GM12878 (cell line): Measurements from ENCODE around the gene ARL5A. TPM values are rescaled to one million over a fixed set of nuclear protein-coding genes. Genes with fewer than 3 reads are reported as not detected.

ENCODE experiments used
- ATAC-seq: fragments of 200-7000 bp; cut with Tn5 transposase; 3 replicates; pipeline ENCODE4 v1.9.1; 2020; ENCODE audit warnings: mild to moderate bottlenecking, moderate library complexity
- BruUV-seq: library from RNA; stranded (reverse); fragments of 400-500 nt; replicated peaks from 2 replicates; lab custom pipeline; 2021; lab: Mats Ljungman, UMichigan
- CTCF ChIA-PET: fragments of 300-600 bp; sonication (Branson Sonifier 250); formaldehyde crosslinking; extraction: SDS; loops from one replicate; lab custom pipeline; 2021; ENCODE audit warnings: inconsistent platforms; lab: Yijun Ruan, JAX
- POLR2A ChIA-PET: fragments of 350-600 bp; formaldehyde crosslinking; extraction: SDS; loops from one replicate; lab custom pipeline; 2021; ENCODE audit warnings: inconsistent platforms; lab: Charles Lee
- RAD21 ChIA-PET: fragments of 300-600 bp; sonication (Branson Sonifier 250); formaldehyde crosslinking; loops from one replicate; lab custom pipeline; 2023; ENCODE audit warnings: antibody characterized with exemption; ENCODE audit not compliant: unreplicated experiment; lab: Charles Lee
- SMC1A ChIA-PET: fragments of 300-600 bp; sonication (Branson Sonifier 250); formaldehyde crosslinking; loops from one replicate; lab custom pipeline; 2023; ENCODE audit not compliant: unreplicated experiment, uncharacterized antibody; lab: Charles Lee
- DNase-seq: peaks from one replicate; pipeline ENCODE4 v3.0.0-alpha.2; 2011; ENCODE audit warnings: low read depth, low spot score
- FAIRE-seq: peaks from 3 replicates; lab custom pipeline; 2011; peaks lifted over from hg19 to GRCh38; lab: Jason Lieb, UNC
- H2AFZ ChIP-seq: 2 replicates; pipeline ENCODE4 v1.6.0; 2011; ENCODE audit warnings: low read depth, low read length, control low read depth; ENCODE audit not compliant: control insufficient read depth
- H3K27ac ChIP-seq: 2 replicates; pipeline ENCODE4 v1.5.1; 2011; ENCODE audit warnings: control low read depth; ENCODE audit not compliant: control insufficient read depth, insufficient read depth
- H3K27me3 ChIP-seq, 2 experiments: replicated peaks in 1 of 2; 2 replicates each; pipeline versions ENCODE4 v1.6.0 to v1.6.1; 2011; ENCODE audit warnings: low read length in 1 of 2; ENCODE audit not compliant: control insufficient read depth in 2 of 2, insufficient read depth in 2 of 2
- H3K36me3 ChIP-seq, 2 experiments: 2 replicates each; pipeline ENCODE4 v1.5.1; 2011; ENCODE audit warnings: low read length in 1 of 2; ENCODE audit not compliant: control insufficient read depth in 2 of 2, insufficient read depth in 2 of 2
- H3K4me1 ChIP-seq: 2 replicates; pipeline ENCODE4 v1.6.1; 2011; ENCODE audit warnings: mild to moderate bottlenecking, low read length, moderate library complexity, mixed read lengths; ENCODE audit not compliant: control insufficient read depth, insufficient read depth
- H3K4me2 ChIP-seq: 2 replicates; pipeline ENCODE4 v1.6.0; 2011; ENCODE audit warnings: control low read depth; ENCODE audit not compliant: control insufficient read depth, insufficient read depth
- H3K4me3 ChIP-seq: fragments of 200-600 bp; sonication (generic); 2 replicates; pipeline ENCODE4 v1.5.1; 2016
- H3K79me2 ChIP-seq: 2 replicates; pipeline ENCODE4 v1.6.0; 2011; ENCODE audit warnings: low read length; ENCODE audit not compliant: control insufficient read depth, insufficient read depth
- H3K9ac ChIP-seq: 2 replicates; pipeline ENCODE4 v1.8.0; 2011; ENCODE audit warnings: low read length, control low read depth, mixed read lengths; ENCODE audit not compliant: control insufficient read depth, insufficient read depth
- H3K9me3 ChIP-seq: replicated peaks from 3 replicates; pipeline ENCODE4 v1.5.1; 2011; ENCODE audit warnings: mild to moderate bottlenecking, low read length; ENCODE audit not compliant: control insufficient read depth, insufficient read depth
- H4K20me1 ChIP-seq: 2 replicates; pipeline ENCODE4 v1.6.0; 2011; ENCODE audit not compliant: control insufficient read depth, insufficient read depth
- BCL11A ChIP-seq: IDR thresholded peaks from 2 replicates; pipeline ENCODE4 v1.6.1; 2011; ENCODE audit warnings: low read depth, low read length
- BHLHE40 ChIP-seq, 2 experiments: fragments of 450-650 bp in 1 of 2; IDR thresholded peaks; 2 replicates each; pipeline ENCODE4 v1.6.1; 2011 to 2017; ENCODE audit warnings: low read depth in 2 of 2, borderline replicate concordance in 1 of 2, improper control_type of control experiment in 1 of 2, low read length in 1 of 2, mild to moderate bottlenecking in 1 of 2
- CBFB ChIP-seq: IDR thresholded peaks from 2 replicates; pipeline ENCODE4 v1.6.1; 2016; ENCODE audit warnings: antibody characterized with exemption, low read depth
- MAX ChIP-seq: IDR thresholded peaks from 2 replicates; pipeline ENCODE4 v1.6.1; 2012; ENCODE audit warnings: low read depth, low read length, improper control_type of control experiment
- MTA2 ChIP-seq: fragments of 450-650 bp; IDR thresholded peaks from 2 replicates; pipeline ENCODE4 v1.6.1; 2016; ENCODE audit warnings: low read depth, mild to moderate bottlenecking, moderate library complexity
- SP1 ChIP-seq: IDR thresholded peaks from one replicate; pipeline ENCODE4 v1.6.1; 2011; ENCODE audit warnings: low read depth, low read length
- TCF12 ChIP-seq: IDR thresholded peaks from 2 replicates; pipeline ENCODE4 v1.6.1; 2011; ENCODE audit warnings: low read depth, mild to moderate bottlenecking, low read length
- ZNF24 ChIP-seq: fragments of 450-650 bp; IDR thresholded peaks from 2 replicates; pipeline ENCODE4 v1.6.1; 2017; ENCODE audit warnings: antibody characterized with exemption, mild to moderate bottlenecking
- ZSCAN29 ChIP-seq: fragments of 450-650 bp; IDR thresholded peaks from 2 replicates; pipeline ENCODE4 v1.6.1; 2017; ENCODE audit warnings: mild to moderate bottlenecking, moderate library complexity
- WGBS: methylation state at CpG from one replicate; pipeline ENCODE4 v1.1.6; 2016; ENCODE audit warnings: low lambda C conversion rate; ENCODE audit not compliant: insufficient replicate concordance, insufficient coverage; ENCODE audit errors: missing lambda C conversion rate; 5-methylcytosine and 5-hydroxymethylcytosine counted together
- in situ Hi-C: fragments of 300-500 bp; cut with MboI; formaldehyde crosslinking; loops from 9 replicates; pipeline ENCODE4 v1.14.3; 2018; ENCODE audit warnings: mixed read lengths
- intact Hi-C: fragments of 100-400 bp; cut with micrococcal nuclease; formaldehyde crosslinking; loops from one replicate; pipeline ENCODE4 v1.14.2; 2022; ENCODE audit not compliant: unreplicated experiment
- polyA plus RNA-seq, 11 experiments: library from polyadenylated mRNA; depleted of rRNA in 4 of 11; unstranded in 6 of 11; stranded (reverse) in 5 of 11; fragments of >200 nt; fragmentation: Nextera tagmentation in 4 of 11; fragmentation: Illumina TruSeq in 1 of 11; extraction: Ambion mirVana in 4 of 11; extraction: Trizol in 1 of 11; gene quantifications; 1 replicate in 1 of 11; 2 replicates in 10 of 11; pipeline versions ENCODE4 v1.2.1 to v1.2.3, GENCODE V29; 2011 to 2016; ENCODE audit warnings: inconsistent platforms in 2 of 11, missing spikeins in 2 of 11, low read depth in 1 of 11
- total RNA-seq, 4 experiments: library from RNA; depleted of rRNA in 3 of 4; stranded (reverse); fragments of >200 nt in 3 of 4; fragmentation: Illumina TruSeq in 1 of 4; extraction: Trizol in 1 of 4; gene quantifications; 2 replicates each; pipeline versions ENCODE4 v1.2.1 to v1.2.3, GENCODE V29; 2013 to 2021

ARL5A gene
- total and polyA plus RNA-seq, 10 of the 15 experiments (the other 5 are each of a cell fraction or from before 2014, with no cell fraction given), result 9.4 to 52.9 (median 32.0) TPM

GRCh38 chr2:151823651-151824050 is 4.6 kb downstream of the ARL5A start:
- no peak for FAIRE-seq
- in situ Hi-C loops (no loop called here), intact Hi-C loops (loop anchor here (10.0 kb wide), 1 partner anchor 341 kb away; no protein-coding TSS in a partner anchor)
- SMC1A ChIA-PET, result interaction anchor here (0.7 to 3.8 kb wide), 8 partner anchors 11 to 46 kb away, joined by 3 to 15 read pairs (median 4); no protein-coding TSS in a partner anchor
- peak overlapping the region; percentile 73 for H3K4me2 ChIP-seq
- TF ChIP-seq CBFB (no peak), ZNF24 (no peak), MTA2 (no peak), SP1 (no peak), ZSCAN29 (no peak), BHLHE40 (IDR thresholded peaks at IDR 0.05; ENCODE audit: borderline replicate concordance in 1 of 2, low read depth in 2 of 2, low read length in 1 of 2) (no peak), TCF12 (no peak), MAX (no peak), BCL11A (no peak)
- RAD21 ChIA-PET, result interaction anchor here (1.0 kb wide), 1 partner anchor 51 kb away, joined by 3 read pairs; no protein-coding TSS in a partner anchor
- no peaks in the 10 kb centered on the region; the same call in 1 of the 2 replicates for H4K20me1 ChIP-seq
- H3K36me3 ChIP-seq, result no peaks in the 10 kb centered on the region
- H2AFZ ChIP-seq, result no peak overlapping the region
- CTCF ChIA-PET, result interaction anchor here (1.1 kb wide), 2 partner anchors 13 to 14 kb away, joined by 3 read pairs; no protein-coding TSS in a partner anchor
- H3K9me3 ChIP-seq, result no peaks in the 10 kb centered on the region; the same call in 2 of the 3 replicates
- H3K9ac ChIP-seq, result peak overlapping the region; percentile 37; the same call in 1 of the 2 replicates
- 75% methylated on average over 6 of the region's 6 CpGs for WGBS
- POLR2A ChIA-PET, result no interaction called here
- no TSS peak for BruUV-seq
- peaks cover 87% of the 10 kb centered on the region for H3K79me2 ChIP-seq
- H3K27ac ChIP-seq, result no peak overlapping the region
- H3K4me3 ChIP-seq, result peak overlapping the region; percentile 25
- H3K27me3 ChIP-seq, result no peaks in the 10 kb centered on the region
- 0 out of 3 replicates have a peak, but pooled peaks have one; percentile 3 for ATAC-seq
- DNase-seq, result no peak
- peaks cover 11% of the 10 kb centered on the region for H3K4me1 ChIP-seq
